ENCODE results near the gene CCDC141. TPM values are rescaled to one million over a fixed set of nuclear protein-coding genes. Genes with fewer than 3 reads are reported as not detected.

The CCDC141 gene
- total RNA-seq, 1 donor from 2014 or later = not detected

GRCh38 chr2:178933493-178933892, 116.4 kb downstream of the CCDC141 start:
- H3K4me3 ChIP-seq (ENCODE audit: low read depth, low read length) = no peak overlapping the region
- DNase-seq (ENCODE audit: low read depth) = no peak
- TF ChIP-seq, protein P1, sequence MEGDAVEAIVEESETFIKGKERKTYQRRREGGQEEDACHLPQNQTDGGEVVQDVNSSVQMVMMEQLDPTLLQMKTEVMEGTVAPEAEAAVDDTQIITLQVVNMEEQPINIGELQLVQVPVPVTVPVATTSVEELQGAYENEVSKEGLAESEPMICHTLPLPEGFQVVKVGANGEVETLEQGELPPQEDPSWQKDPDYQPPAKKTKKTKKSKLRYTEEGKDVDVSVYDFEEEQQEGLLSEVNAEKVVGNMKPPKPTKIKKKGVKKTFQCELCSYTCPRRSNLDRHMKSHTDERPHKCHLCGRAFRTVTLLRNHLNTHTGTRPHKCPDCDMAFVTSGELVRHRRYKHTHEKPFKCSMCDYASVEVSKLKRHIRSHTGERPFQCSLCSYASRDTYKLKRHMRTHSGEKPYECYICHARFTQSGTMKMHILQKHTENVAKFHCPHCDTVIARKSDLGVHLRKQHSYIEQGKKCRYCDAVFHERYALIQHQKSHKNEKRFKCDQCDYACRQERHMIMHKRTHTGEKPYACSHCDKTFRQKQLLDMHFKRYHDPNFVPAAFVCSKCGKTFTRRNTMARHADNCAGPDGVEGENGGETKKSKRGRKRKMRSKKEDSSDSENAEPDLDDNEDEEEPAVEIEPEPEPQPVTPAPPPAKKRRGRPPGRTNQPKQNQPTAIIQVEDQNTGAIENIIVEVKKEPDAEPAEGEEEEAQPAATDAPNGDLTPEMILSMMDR (conservative IDR thresholded peaks at IDR 0.05; ENCODE audit: low read depth, low read length) = no peak

- TF ChIP-seq, protein P1 (conservative IDR thresholded peaks at IDR 0.05; ENCODE audit: low read depth, low read length) = no peak
- H3K4me3 ChIP-seq (ENCODE audit: low read depth, low read length) = no peak overlapping the region
- no peak for DNase-seq (ENCODE audit: low read depth)
Observed at GRCh38 chr2:178928077-178928476, 121.9 kb downstream of the CCDC141 start.

DNA sequence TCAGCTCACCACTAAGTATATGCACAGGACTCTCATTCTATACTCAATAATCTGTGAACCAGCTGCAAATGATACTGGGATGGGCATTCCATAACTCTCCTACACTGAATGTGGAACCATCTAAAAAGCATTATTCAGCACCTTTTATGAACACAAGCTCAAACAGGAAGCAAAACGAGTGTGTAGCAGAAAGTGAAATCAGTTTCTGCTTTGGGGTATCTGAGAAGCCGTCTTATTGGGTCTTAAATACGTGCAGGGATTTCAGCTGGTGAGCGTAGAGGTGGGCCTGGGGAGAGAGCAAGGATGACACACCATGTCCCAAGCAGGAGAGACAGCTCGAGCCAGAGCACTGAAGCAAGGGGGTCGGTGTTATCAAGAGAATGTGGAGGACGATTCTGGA, 122.8 kb downstream of the CCDC141 start:
- H3K4me3 ChIP-seq (ENCODE audit: low read depth, low read length) = no peak overlapping the region
- TF ChIP-seq, protein P1 (conservative IDR thresholded peaks at IDR 0.05; ENCODE audit: low read depth, low read length) = no peak
- DNase-seq (ENCODE audit: low read depth) = no peak

DNA sequence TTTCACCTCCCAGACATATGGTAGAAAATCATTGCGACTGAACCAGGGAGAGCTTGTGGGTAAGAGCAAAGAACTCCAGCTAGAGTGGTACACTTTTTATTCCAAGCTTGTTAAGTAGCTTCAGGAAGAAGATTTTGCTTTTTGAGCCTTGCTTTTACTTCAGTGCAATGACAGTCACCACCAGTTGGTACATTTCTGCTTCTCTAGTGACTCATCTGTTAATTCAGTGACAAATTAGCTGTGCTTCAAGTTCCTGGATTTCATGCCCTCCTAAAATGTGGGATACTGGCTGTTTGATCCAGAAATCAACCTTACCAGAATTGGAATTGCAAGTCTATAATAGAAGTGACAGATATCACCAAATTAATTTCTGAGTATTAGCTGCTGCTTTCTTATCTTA, 125.1 kb downstream of the CCDC141 start:
- TF ChIP-seq, protein P1 (conservative IDR thresholded peaks at IDR 0.05; ENCODE audit: low read depth, low read length) = no peak
- DNase-seq (ENCODE audit: low read depth) = no peak
- no peak overlapping the region for H3K4me3 ChIP-seq (ENCODE audit: low read depth, low read length)

GRCh38 chr2:178923546-178923945, 126.4 kb downstream of the CCDC141 start:
- no peak overlapping the region for H3K4me3 ChIP-seq (ENCODE audit: low read depth, low read length)
- TF ChIP-seq, protein P1 (conservative IDR thresholded peaks at IDR 0.05; ENCODE audit: low read depth, low read length) = no peak
- no peak for DNase-seq (ENCODE audit: low read depth)

- TF ChIP-seq, protein P1 (conservative IDR thresholded peaks at IDR 0.05; ENCODE audit: low read depth, low read length) = no peak
- DNase-seq (ENCODE audit: low read depth) = no peak
- H3K4me3 ChIP-seq (ENCODE audit: low read depth, low read length) = no peak overlapping the region
Observed at GRCh38 chr2:178920916-178921513, 128.9 kb downstream of the CCDC141 start.

DNA sequence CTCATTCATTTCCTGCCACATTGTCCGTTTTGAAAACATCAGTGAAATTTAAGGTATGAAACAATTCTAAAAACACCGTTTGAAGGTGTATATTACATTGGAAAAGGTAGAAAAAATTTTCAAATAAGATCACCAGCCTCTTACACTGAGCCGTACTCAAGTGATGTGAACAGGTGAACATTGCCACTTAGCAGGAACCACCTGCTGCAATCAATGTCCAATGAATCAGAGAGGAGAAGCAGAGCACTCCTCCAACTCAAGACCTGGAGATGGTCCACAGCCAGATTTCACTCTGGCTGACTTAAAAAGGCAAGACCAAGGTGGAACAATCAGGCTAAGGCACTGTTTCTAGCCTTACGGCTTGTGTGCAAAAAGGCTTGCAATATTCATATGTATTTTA, 132.4 kb downstream of the CCDC141 start:
- no peak for DNase-seq (ENCODE audit: low read depth)
- TF ChIP-seq, protein P1 (conservative IDR thresholded peaks at IDR 0.05; ENCODE audit: low read depth, low read length) = no peak

More for the DNA sequence above, 132.4 kb downstream of the CCDC141 start:
- no peak overlapping the region for H3K4me3 ChIP-seq (ENCODE audit: low read depth, low read length)

Measured in epithelial cell of proximal tubule (primary cell).